RWPE2 (cell line): ENCODE data around the gene COL4A1.

Source experiments
- ATAC-seq: fragments of 200-7000 bp; cut with Tn5 transposase; 3 replicates; pipeline ENCODE4 v1.9.1; 2021; ENCODE audit warnings: low read depth
- DNase-seq: peaks from one replicate; pipeline ENCODE4 v3.0.0-alpha.2; 2020; ENCODE audit warnings: low spot score
- H3K27ac ChIP-seq: fragments of 450-650 bp; 2 replicates; pipeline ENCODE4 v1.5.1; 2017; ENCODE audit warnings: mild to moderate bottlenecking; ENCODE audit not compliant: poor library complexity, severe bottlenecking
- H3K27me3 ChIP-seq: fragments of 250-450 bp; sonication (Bioruptor Pico); 2 replicates; pipeline ENCODE4 v1.5.1; 2021; ENCODE audit warnings: mild to moderate bottlenecking, moderate library complexity; ENCODE audit not compliant: insufficient read depth, poor library complexity, severe bottlenecking
- H3K36me3 ChIP-seq: fragments of 250-450 bp; sonication (Bioruptor Pico); 2 replicates; pipeline ENCODE4 v1.5.1; 2020; ENCODE audit warnings: low read depth, mild to moderate bottlenecking, moderate library complexity
- H3K4me1 ChIP-seq: fragments of 250-450 bp; sonication (Bioruptor Pico); 2 replicates; pipeline ENCODE4 v1.5.1; 2021; ENCODE audit warnings: mild to moderate bottlenecking, moderate library complexity; ENCODE audit not compliant: insufficient read depth, poor library complexity, severe bottlenecking
- H3K4me3 ChIP-seq: fragments of 250-450 bp; sonication (Bioruptor Pico); 2 replicates; pipeline ENCODE4 v1.5.1; 2021; ENCODE audit warnings: mild to moderate bottlenecking, moderate library complexity; ENCODE audit not compliant: severe bottlenecking
- H3K9me3 ChIP-seq: fragments of 250-450 bp; sonication (Bioruptor Pico); 2 replicates; pipeline ENCODE4 v1.5.1; 2021; ENCODE audit warnings: mild to moderate bottlenecking, moderate library complexity; ENCODE audit not compliant: severe bottlenecking
- TF ChIP-seq, protein P1 (sequence below): fragments of 450-650 bp; IDR thresholded peaks from one replicate; pipeline ENCODE4 v1.5.1; 2017; ENCODE audit warnings: mild to moderate bottlenecking, moderate library complexity; ENCODE audit not compliant: poor library complexity, severe bottlenecking

Gene COL4A1

GRCh38 chr13:110233181-110233950 lies 73.6 kb downstream of the COL4A1 start:
- H3K27ac ChIP-seq, result no peak overlapping the region
- no peaks in the 10 kb centered on the region for H3K4me1 ChIP-seq
- ATAC-seq, result no peak
- TF ChIP-seq, protein P1, sequence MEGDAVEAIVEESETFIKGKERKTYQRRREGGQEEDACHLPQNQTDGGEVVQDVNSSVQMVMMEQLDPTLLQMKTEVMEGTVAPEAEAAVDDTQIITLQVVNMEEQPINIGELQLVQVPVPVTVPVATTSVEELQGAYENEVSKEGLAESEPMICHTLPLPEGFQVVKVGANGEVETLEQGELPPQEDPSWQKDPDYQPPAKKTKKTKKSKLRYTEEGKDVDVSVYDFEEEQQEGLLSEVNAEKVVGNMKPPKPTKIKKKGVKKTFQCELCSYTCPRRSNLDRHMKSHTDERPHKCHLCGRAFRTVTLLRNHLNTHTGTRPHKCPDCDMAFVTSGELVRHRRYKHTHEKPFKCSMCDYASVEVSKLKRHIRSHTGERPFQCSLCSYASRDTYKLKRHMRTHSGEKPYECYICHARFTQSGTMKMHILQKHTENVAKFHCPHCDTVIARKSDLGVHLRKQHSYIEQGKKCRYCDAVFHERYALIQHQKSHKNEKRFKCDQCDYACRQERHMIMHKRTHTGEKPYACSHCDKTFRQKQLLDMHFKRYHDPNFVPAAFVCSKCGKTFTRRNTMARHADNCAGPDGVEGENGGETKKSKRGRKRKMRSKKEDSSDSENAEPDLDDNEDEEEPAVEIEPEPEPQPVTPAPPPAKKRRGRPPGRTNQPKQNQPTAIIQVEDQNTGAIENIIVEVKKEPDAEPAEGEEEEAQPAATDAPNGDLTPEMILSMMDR, result no peak
- H3K4me3 ChIP-seq, result no peak overlapping the region
- no peaks in the 10 kb centered on the region for H3K9me3 ChIP-seq
- H3K27me3 ChIP-seq, result no peaks in the 10 kb centered on the region
- H3K36me3 ChIP-seq, result peaks cover 24% of the 10 kb centered on the region
- DNase-seq, result no peak

DNA sequence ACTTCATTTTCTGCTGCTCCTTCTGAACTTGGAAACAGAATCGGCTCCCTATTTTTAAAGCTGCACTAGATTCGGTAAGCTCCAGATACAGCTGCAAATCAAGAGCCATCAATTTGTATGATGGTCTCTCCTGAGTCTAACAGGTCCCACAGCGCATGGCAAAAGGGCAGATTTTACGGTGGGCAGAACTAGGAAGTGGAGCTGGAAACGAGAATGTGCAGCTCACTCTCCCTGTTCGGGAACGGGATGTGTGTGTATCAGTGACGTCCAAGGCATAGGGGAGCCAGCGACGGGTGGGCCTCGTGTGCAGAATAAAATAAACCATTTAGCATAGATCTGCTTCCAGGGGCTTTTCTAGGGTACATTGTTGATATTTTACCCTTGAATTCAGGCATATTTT lies 74.2 kb downstream of the COL4A1 start:
- Histone ChIP-seq H3K27ac (no peak overlapping the region), H3K4me1 (no peaks in the 10 kb centered on the region), H3K27me3 (no peaks in the 10 kb centered on the region), H3K36me3 (peaks cover 24% of the 10 kb centered on the region), H3K9me3 (no peaks in the 10 kb centered on the region), H3K4me3 (no peak overlapping the region)
- ATAC-seq, result no peak
- no peak for DNase-seq
- TF ChIP-seq, protein P1, result no peak

- Histone ChIP-seq H3K36me3 (peaks cover 20% of the 10 kb centered on the region), H3K27ac (no peak overlapping the region), H3K27me3 (no peaks in the 10 kb centered on the region), H3K4me3 (no peak overlapping the region), H3K4me1 (no peaks in the 10 kb centered on the region), H3K9me3 (no peaks in the 10 kb centered on the region)
- DNase-seq (no peak), ATAC-seq (no peak)
- TF ChIP-seq, protein P1, result no peak
These were observed 74.8 kb downstream of the COL4A1 start for GRCh38 chr13:110232142-110232541.

DNA sequence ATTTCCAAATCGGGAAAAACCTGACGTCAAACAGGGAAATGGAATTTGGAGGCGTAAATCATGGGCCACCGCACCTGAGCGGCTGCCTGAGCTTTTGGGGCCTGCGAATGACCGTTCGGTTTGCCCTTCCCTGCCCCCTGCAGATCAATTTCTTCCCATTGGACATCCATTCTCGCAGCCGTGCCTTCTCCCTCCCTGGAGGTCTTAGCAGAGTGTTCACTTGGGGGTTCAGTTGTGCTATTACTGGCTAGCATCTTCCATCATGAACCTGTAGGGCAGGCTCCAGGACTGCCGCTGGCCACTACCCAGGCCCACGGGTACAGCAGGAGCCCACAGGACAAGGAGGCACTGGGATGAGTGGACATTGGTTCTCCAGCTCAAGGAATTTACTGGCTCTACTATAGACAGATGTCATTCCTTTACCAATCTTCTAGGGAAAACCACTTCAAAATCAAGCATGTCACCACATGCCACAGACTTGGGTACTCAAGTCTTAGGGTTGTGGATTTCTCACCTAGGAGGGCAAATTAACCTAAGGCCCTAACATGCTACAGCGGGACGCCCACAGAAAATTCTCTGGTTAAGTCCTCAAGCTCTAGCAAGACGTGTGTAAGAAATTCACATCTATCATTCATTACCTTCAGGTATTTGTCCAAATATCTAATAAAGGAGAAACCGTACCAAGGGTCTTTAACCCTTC lies 75.5 kb downstream of the COL4A1 start:
- no peak overlapping the region for H3K27ac ChIP-seq
- no peaks in the 10 kb centered on the region for H3K9me3 ChIP-seq
- TF ChIP-seq, protein P1, result no peak
- peaks cover 15% of the 10 kb centered on the region; the same call in 1 of the 2 replicates for H3K36me3 ChIP-seq
- DNase-seq, result no peak
- no peak overlapping the region for H3K4me3 ChIP-seq
- ATAC-seq, result no peak
- H3K4me1 ChIP-seq, result no peaks in the 10 kb centered on the region
- H3K27me3 ChIP-seq, result no peaks in the 10 kb centered on the region
